ENCODE results near the gene WDFY2.

The WDFY2 gene

DNA sequence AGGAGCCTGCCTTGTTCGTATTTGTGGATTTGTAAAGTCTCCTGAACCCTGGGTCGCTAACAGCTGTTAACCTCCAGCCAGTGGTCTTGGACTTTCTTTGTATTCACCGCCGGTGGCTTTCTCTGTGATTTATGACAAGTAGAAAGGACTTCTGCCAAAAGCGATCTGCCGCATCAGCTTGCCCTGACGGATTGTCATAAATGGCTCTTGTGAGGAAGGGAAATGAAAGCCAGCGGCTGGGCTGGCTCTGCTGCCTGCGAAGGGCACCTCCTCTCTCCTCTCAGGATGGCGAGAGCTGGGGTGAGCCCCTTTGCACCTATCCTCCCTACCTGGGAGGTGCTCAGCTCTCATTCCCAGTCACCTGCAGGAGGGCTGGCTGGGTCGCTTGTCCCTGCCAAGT is 194.1 kb downstream of the WDFY2 start:
- peak; percentile 42 for DNase-seq

DNA sequence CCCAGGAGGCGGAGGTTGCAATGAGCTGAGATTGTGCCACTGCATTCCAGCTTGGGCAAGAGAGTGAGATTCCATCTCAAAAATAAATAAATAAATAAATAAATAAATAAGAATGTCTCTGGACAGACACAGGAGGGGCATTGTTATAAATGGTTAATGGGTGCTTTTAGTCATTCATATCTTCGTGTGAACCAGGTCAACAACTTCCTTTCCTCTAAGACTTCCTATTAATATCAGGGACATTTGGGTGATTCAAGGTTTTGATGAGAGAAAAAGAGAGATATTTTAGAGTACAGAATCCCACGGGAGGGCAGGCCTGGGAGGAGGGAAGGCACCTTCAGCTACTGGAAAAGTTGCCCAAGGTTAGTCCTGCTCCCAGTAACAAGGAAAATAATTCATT is 195.8 kb downstream of the WDFY2 start:
- DNase-seq, result no peak

DNA sequence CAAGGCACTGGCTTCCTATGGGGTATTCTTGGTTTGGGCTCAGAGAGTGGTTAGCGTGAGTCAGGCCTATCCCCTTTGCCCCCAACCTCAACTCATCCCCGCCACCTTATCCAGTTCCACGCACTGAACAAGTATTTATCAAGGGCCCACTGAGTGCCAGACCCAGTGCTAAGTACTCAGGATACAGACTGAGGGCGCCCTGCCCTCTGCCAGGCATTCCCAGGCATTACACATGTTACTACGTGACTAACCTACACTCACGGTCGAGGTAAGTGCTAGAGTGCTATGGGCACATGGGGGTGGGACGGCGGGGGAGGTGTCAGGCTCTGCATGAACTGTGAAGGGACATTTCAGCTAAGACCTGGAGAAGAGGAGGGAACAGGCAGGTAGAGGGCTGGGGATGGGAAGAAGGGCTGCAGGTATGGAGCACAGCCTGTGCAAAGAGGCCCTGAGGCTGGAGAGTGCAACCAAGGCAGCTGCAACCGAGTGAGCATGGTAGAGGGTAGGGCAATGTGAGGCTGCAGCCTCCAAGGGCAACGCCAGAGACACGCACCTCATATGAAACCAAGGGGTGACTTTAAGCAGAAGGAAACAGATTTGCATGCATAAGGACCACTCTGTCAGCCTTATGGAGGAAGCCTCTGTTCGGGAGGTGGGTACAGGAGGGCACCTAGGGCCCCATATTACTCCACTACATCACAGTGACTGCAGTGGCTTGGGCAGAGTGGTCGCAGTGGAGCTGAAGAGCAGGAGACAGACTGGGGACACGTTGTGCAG is 197.2 kb downstream of the WDFY2 start:
- DNase-seq, result no peak

DNA sequence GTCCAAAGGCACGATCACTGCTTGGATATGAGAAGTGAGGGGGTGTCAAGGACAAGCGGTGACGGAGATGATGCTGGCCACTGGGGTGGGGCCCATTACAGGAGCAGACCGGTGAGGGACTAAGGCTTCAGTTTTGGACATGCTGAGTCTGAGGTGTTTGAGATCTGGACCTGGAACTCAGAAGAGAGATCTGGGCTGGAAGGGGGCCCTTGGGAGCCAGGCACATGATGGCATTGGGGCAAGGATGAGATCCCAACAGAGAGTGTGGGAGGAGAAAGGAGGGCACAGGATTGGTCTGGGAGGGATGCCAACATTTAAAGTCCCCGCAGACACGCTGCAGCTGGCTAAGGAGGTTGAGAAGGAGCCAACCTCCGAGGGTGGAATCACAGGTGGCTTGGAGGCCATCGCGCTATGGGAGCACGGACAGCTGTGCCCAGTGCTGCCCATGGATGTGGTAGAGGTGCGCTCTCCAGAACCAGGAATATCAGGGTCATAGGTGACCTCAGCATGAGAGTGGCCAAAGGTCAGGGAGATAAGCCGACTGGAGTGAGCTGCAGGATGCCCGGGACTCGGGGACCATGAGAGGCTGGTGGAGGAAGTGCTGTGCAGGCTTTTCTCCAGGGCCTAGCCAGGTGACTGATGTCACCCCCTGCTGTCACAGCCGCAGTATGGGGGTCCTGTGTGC is 197.9 kb downstream of the WDFY2 start:
- DNase-seq, result no peak

DNA sequence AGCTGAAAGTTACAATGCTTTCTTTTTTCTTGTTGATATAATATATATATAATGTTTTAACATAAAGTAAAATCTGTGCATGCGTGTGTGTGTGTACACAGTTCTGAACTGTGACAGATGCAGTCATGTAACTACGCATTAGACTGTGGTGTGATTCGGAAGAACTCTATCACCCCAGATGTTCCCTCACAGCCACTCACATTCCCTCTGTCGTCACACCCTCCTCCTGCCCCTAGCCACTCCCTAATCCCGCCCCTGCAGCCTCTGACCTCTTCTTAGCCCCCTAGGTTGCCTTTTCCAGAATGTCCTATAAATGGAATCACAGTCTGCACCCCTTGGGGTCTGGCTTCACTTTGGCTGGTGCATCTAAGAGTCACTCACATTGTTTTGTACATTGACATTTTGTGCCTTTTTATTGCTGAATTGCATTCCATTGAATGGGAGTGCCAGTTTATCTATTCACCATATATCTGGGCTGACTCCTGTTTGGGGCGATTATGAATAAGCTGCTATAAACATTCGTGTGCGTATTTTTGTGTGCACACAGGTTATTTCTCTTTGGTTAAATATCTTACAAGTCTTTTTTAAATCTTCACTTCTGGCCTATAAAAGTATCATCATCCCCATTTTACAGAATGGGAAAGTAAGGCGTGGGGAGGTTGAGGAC is 199.3 kb downstream of the WDFY2 start:
- DNase-seq, result no peak

DNA sequence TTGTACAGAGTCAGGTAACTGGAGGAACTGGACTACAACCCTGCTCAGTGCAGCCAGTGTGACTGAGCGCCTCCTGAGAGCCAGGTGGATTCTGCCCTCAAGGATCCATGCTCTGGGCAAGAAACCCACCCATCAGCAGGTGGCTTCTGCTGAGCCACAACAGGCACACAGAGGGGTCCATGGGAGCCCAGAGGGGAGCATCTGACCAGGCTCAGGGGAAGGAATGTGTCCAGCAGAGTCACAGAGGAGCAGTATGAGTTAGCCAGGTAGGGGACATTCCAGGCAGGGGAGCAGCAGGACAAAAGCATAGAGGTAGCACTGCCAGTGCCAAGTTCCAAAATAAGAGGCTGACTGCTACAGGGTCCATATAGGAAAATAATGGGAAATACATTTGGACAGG is 199.8 kb downstream of the WDFY2 start:
- DNase-seq, result no peak

DNA sequence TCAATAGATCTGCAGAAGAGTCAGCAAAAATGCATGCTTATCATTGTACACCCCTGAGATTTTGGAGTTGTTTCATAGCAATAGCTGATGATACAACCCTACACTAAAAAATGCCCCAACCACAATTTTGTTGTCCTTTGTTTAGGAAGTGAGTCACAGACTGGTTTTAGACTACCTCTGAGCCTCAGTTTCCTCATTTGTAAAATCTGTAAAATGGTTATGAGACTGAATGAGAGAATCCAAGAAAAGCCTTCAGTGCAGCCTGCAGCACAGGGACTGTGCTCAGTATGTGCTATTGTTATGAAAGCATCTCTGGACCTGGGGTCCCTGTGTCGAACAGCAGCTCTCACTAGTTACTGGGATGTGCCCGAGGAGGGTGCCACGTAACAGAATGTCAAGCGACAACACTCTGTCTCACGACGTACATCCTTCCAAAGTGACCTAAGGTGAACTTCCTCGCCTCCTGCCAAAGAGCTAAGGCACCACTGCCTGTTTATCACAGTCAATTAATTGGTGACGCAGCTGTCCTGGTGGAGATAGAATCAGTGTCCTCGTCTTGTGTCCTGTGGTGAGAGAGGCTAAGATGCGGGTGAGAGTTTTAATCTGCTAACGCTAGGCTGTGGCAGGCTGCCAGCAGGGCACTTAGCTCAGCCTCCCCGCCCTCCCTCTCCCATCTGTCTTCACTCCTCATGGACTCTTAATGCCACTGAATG is 201.6 kb downstream of the WDFY2 start:
- peak; percentile 89 for DNase-seq

DNA sequence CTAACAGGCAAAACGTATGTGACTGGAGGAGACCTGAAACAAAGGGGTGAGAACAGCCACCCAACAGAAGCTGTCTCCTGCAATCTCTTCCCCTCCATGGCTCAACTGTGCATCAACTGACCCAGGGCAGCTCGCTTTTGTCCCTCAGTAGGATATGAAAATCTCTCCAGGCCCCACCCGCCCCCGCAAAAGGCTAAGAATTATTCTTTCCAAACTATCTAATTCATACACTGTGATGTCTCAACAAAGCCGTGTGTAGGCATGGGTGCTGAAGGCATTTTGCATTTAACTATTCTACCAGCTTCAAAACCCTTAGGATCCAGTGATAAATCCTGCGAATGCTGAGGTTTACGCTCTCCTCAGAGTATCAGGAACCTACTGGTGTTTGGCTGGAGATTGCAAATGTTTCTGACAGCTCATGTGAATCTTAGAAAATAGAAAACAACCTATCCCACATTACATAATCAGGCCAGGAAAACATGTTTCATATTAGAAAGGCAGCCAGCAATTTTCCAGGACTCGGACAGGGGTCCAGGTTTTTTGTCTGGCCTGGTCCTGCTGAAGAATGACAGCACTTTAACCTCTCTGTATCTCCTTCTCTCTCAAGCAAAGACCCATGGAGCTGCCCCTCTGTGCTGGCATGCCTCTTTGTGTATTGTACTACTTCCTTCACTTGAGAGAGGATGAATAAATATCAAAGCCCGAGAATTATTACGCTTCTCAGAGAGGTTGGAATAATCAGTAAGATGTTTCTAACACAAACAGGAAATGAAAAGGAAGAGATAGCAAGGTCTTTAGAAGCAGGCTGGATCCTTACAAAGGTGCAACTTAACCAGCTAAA is 202.4 kb downstream of the WDFY2 start:
- DNase-seq, result no peak

DNA sequence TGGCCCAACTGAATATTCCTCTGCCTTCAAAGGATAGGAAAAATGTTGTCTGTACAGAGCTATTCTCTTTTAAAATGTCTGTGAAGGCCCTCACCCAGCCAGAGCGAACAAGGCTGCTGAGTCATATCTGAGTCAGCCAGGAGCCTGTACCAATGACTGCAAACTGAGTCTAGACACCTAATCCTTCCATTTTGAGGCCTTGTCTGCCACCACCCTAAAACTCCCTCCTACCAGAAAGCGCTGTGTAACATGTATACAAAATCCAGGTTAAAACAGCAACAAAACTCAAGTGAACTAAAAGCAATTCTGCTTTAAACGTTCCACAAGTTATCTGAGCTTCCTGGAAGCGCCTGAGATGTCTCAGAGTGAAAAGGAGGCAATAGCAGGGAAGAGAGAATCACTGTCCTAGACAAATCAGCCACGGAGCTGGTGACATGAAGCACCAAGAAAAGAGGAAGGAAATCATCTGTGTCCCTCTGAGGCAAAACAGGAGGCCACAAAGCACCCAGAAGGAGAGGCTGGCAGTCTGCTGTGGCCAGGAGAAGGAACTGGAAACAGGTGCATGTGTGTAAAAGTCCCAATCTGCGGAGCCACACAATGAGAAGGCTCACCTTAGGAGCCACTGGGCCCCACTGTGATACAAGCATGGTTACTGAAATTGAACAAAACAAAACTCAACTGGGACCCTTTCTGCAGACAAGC is 209.5 kb downstream of the WDFY2 start:
- DNase-seq, result no peak

DNA sequence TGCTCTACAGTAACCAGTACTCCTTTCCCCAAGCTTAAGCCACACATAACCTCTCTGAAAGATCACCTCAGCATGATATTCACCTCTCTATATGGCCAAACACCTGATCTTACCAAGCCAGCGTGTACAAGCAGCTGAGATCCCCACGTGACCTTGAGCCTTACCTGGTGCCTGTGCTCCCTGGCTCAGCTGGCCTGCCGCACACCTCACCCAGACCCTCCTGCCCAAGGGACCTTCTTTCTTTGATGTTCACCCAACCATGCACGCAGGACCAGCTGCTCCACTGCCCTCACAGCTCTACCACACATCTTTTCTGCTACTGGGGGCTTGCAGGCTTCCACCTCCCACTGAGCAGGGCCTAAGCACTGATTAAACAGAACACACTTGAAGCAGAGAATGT is 210.7 kb downstream of the WDFY2 start:
- DNase-seq, result no peak

DNA sequence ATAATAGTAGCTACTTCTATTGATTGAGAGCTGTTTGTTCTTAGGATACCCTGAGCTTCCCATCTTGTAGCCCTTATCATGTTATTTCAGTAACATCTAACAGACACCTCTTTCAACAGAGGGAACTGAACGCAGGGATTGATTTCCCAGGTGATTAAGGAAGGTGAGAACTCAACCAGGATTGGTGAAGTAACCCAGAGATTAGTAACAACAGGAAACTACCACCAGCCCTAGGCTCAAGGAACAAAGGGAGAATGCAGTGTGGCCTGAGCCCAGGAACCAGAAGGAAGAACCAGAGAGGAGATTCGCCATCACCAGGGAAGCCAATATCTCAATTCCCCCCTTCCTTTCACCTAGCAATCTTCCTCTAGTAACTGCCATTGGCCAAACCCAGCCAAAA is 211.2 kb downstream of the WDFY2 start:
- no peak for DNase-seq

DNA sequence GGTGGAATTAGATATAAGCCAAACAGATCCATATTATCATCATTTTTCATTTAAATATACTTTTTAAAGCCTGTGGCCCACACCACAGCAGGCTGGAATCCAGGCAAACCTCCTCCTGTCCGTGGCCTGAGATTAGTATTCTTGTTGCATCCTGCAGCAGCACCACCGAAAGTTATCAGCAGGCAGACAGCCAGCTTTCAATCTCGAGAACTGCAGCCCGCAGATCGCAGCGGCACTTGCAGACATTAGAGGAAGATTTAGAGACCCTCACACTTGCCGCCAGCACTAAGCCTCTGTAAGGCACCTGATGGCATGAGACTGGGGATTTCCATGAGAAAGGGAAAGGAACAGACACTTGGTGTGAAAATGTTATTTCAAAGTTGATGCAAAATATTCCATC is 212.3 kb downstream of the WDFY2 start:
- no peak for DNase-seq

DNA sequence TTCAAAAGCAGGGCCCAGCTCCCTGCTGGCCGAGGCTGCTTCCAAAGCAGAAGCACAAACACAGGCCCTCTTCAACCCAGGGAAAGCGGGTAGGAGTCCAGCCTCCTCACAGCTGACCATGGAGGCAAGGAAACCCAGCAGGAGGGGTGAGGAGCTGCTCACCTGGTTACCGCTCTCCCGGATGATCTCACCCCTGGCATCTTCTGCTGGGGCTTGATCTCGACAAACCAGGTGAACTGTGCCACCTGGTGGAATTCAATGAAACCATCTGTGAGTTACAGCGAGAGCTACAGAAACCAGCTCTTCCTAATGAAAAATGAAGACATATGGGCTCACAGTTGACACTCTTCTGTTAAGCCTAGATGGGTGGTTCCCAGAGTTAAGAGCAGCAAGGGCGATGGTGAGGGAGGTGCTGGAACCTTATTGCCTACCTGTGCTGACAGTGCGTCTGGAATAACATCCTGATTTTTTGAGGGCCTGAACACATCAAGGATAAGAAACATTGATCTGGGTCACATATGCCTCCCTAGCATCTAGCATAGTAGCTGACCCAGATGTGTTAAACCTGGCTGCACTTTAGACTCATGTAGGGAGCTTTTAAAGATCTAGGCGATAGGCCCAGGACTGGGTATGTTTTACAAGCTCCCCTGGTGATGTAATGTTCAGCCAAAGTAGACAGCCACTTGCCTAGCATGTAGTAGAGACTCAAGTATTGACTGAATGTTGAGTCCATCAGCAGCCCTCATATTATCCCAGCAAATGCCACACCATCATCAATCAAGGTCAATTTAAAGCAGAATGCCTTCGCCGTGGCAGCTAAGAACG is 213.6 kb downstream of the WDFY2 start:
- DNase-seq, result peak; percentile 56

DNA sequence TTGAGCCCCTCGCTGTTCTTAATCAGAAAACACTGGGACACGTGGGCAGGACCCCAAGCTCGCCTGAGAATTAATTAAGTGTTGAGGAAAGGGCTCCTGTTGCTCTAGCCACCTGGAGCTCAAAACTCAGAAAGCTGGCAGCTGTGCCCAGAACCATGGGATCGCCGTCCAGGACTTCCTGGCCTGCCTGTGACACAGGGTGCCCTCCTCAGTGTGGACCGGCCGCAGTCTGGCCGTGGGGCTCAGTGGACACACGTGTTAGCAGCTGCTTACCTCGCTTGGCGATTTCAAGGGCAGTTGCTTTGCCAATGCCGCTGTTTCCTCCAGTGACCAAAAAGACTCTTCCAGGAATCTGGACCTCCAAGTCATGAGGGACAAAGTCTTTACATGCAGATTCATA is 215.0 kb downstream of the WDFY2 start:
- no peak for DNase-seq

DNA sequence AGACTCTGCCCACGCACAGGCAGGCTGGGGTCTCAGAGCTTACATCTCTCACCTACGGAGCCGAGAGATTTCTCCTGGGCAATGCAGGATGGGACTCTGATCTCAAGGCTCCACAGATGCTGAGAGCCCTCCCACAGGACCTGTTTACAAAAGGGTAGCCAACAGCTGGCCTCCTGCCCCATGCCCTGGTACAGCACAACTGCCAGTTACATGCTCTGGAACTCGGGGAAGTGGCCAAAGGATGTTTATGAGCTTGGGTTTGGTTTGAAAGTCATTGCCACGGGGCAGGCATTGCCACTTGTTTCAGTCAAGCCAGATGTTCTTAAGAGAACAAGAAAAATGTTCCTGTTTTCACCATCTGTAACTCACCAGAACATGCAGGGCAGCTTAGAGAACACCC is 216.2 kb downstream of the WDFY2 start:
- no peak for DNase-seq

DNA sequence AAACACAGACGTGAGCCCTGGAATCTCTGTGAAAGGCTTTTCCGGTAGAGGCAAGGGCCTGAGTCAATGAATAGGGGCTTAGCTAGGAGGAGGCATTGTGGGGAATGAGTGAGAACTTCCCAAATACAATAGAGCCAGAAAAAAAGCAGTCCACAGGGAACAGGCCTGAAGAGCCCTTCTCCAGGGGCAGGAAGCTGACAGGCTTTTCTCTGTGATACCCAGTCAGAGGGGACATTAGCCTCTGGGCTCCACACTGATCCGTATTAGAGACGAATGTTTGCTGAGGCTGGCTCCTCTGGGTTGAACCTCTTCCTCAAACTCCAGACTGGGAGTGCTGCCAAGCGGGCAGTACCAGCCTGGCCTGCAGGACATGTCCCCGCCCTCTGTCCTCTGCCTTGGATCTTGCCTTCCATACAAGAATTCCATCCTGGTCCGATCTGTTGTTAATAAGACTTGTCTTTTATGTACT is 217.4 kb downstream of the WDFY2 start:
- DNase-seq, result no peak

DNA sequence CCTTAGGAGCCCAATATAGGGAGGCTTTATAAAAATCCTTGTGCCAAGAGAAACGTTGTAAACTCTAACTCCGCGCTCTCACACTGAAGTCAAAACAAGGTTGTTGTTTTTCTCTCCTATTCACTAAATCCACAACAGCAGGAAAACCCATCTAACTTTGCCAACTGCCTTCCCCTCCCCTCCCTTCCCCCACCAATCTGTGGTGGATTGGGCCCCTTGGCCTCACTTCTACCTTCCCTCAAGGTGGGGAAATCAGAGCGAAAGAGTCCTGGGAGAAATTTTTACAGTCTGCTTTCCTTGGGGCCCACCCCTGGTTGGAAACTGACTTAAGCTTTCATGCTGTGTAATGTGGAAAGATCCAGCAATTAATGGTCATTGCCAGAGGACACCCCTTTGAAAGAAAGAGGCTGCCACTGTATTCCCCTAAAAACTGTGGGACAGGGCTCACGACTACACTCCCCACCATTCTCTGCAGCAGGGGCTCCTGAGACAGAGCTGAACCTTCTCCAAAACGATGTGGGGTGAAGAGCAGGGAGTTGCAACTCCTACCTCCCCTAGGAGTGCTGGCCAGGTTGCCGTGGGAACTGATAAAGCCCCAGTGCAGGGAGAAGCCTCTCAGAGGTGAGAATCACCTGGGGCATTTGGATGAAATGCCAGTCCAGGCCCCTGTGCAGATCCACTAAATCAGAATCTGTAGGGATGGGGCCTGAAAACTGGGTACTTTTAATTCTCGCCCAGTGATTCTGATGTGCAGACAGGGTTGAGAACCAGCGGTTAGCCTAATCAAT is 218.6 kb downstream of the WDFY2 start:
- DNase-seq, result no peak

DNA sequence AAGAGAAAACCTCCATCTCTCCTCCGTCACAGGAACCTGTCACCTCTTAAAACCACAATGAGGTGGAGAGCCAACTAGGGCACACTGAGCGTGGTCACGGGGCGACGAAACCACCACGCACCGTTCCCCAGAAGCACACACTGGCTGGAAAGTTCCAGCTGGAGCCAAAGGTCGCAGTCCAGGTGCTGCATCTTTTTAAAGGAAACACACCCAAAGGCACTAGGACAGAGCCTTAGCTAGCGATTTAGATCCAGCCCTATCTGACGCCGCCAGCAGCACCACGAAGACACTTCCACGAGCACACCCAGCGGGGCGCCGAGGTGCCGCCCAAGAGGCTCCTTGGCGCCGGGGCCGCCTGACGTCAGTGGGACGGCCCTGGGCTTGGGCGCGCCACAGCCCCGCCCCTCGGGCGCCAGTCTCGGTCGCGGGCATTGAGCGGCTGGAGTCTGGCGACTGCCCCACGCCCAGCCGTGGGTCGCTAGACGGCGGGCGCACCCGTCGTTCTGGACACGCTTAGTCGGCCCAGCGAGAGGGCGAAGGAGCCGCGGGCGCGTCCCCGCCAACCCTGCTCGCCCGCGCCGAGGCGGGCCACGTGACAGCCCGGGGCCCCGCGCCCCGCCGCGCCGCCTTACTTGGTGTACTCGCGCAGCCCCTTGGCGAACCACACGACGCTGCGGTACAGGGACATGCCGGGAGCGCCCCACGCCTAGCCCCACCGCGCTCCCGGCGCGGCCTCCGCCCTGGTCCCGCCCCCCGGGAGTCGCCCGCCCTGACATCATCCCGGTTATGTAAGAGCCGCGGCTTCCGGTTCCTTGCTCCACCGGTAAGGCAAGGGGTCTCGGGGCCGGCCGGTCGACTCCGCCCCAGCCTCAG is 219.4 kb downstream of the WDFY2 start, which contains the start of gene DHRS12:
Gene DHRS12 (minus strand): TSS at position 742 of the 873 bp plus-strand sequence. CDS start 4,504 bp downstream, outside the sequence.
- DNase-seq, result peak; percentile 60

Measured in NCI-H1105 treated with DMSO at 0.1 percent for 48 hours (cell line).